ENCODE measurements around the gene MBP.

- TF ChIP-seq CREB5 (CRISPR knock-in tag; IDR thresholded peaks at IDR 0.05; ENCODE audit: low read depth): no peak
- TF ChIP-seq TOX (CRISPR knock-in tag; IDR thresholded peaks at IDR 0.05; ENCODE audit: borderline replicate concordance): no peak
- TF ChIP-seq PATZ1 (CRISPR knock-in tag; IDR thresholded peaks at IDR 0.05; ENCODE audit: borderline replicate concordance): no peak
- no peak for TF ChIP-seq POU6F1 (CRISPR knock-in tag; IDR thresholded peaks at IDR 0.05; ENCODE audit: borderline replicate concordance, low read depth)
- TF ChIP-seq ZNF8 (CRISPR knock-in tag; IDR thresholded peaks at IDR 0.05): no peak
- TF ChIP-seq GLIS3 (CRISPR knock-in tag; IDR thresholded peaks at IDR 0.05): no peak
- no peak for TF ChIP-seq ZNF565 (CRISPR knock-in tag; conservative IDR thresholded peaks at IDR 0.05; ENCODE audit: low read depth)
- TF ChIP-seq RARB (CRISPR knock-in tag; IDR thresholded peaks at IDR 0.05): no peak
- no peak for TF ChIP-seq ZFP30 (CRISPR knock-in tag; IDR thresholded peaks at IDR 0.05)
- no peak for TF ChIP-seq TSHZ2 (CRISPR knock-in tag; IDR thresholded peaks at IDR 0.05)
Measured at GRCh38 chr18:77090546-77091174, 41.9 kb downstream of the MBP start.

Data from SK-N-SH treated with all-trans-retinoic acid at 6 μM for 48 hours (cell line).